WTC11 (cell line): ENCODE measurements around the gene TESK2.

Experiments used
- GTF2I ChIP-seq: fragments of 250-450 bp; sonication (Bioruptor Pico); conservative IDR thresholded peaks from 2 replicates; pipeline ENCODE4 v1.4.0; 2021; ENCODE audit warnings: mild to moderate bottlenecking
- JUN ChIP-seq: sonication (generic); formaldehyde crosslinking; IDR thresholded peaks from 2 replicates; pipeline ENCODE4 v1.8.0; 2023; ENCODE audit warnings: mild to moderate bottlenecking, missing genetic modification reagents
- NFYB ChIP-seq: sonication (generic); formaldehyde crosslinking; conservative IDR thresholded peaks from 2 replicates; pipeline ENCODE4 v1.8.0; 2022; ENCODE audit warnings: low read depth, missing genetic modification reagents
- NR2C2 ChIP-seq: sonication (generic); formaldehyde crosslinking; IDR thresholded peaks from 2 replicates; pipeline ENCODE4 v1.8.0; 2022; ENCODE audit warnings: mild to moderate bottlenecking, missing genetic modification reagents
- SMAD4 ChIP-seq: sonication (generic); formaldehyde crosslinking; IDR thresholded peaks from 2 replicates; pipeline ENCODE4 v1.8.0; 2022; ENCODE audit warnings: mild to moderate bottlenecking, missing genetic modification reagents
- SP1 ChIP-seq: sonication (generic); formaldehyde crosslinking; conservative IDR thresholded peaks from 2 replicates; pipeline ENCODE4 v1.8.1; 2022; ENCODE audit warnings: missing genetic modification reagents
- ZNF317 ChIP-seq: sonication (generic); formaldehyde crosslinking; IDR thresholded peaks from 2 replicates; pipeline ENCODE4 v1.8.1; 2023; ENCODE audit warnings: low read depth, mild to moderate bottlenecking, moderate library complexity, missing genetic modification reagents, borderline replicate concordance
- ZNF416 ChIP-seq: fragments of 250-450 bp; sonication (Bioruptor Pico); IDR thresholded peaks from 2 replicates; pipeline ENCODE4 v1.9.0; 2021; ENCODE audit warnings: mild to moderate bottlenecking, inconsistent platforms
- TF ChIP-seq, protein P1 (sequence below): fragments of 200-600 bp; IDR thresholded peaks from 2 replicates; pipeline ENCODE4 v1.8.0; 2022; ENCODE audit warnings: antibody characterized with exemption
- TF ChIP-seq, protein P2 (sequence below): sonication (generic); formaldehyde crosslinking; IDR thresholded peaks from 2 replicates; pipeline ENCODE4 v1.8.0; 2023; ENCODE audit warnings: mild to moderate bottlenecking, missing genetic modification reagents
- TF ChIP-seq, protein P3 (sequence below): sonication (generic); formaldehyde crosslinking; IDR thresholded peaks from 2 replicates; pipeline ENCODE4 v1.8.0; 2022; ENCODE audit warnings: mild to moderate bottlenecking, missing genetic modification reagents
- TF ChIP-seq, protein P4 (sequence below): sonication (generic); formaldehyde crosslinking; IDR thresholded peaks from 2 replicates; pipeline ENCODE4 v1.8.1; 2023; ENCODE audit warnings: mild to moderate bottlenecking, moderate library complexity, missing genetic modification reagents
- TF ChIP-seq, protein P5 (sequence below): sonication (generic); formaldehyde crosslinking; IDR thresholded peaks from 2 replicates; pipeline ENCODE4 v1.8.0; 2022; ENCODE audit warnings: mild to moderate bottlenecking, missing genetic modification reagents

DNA sequence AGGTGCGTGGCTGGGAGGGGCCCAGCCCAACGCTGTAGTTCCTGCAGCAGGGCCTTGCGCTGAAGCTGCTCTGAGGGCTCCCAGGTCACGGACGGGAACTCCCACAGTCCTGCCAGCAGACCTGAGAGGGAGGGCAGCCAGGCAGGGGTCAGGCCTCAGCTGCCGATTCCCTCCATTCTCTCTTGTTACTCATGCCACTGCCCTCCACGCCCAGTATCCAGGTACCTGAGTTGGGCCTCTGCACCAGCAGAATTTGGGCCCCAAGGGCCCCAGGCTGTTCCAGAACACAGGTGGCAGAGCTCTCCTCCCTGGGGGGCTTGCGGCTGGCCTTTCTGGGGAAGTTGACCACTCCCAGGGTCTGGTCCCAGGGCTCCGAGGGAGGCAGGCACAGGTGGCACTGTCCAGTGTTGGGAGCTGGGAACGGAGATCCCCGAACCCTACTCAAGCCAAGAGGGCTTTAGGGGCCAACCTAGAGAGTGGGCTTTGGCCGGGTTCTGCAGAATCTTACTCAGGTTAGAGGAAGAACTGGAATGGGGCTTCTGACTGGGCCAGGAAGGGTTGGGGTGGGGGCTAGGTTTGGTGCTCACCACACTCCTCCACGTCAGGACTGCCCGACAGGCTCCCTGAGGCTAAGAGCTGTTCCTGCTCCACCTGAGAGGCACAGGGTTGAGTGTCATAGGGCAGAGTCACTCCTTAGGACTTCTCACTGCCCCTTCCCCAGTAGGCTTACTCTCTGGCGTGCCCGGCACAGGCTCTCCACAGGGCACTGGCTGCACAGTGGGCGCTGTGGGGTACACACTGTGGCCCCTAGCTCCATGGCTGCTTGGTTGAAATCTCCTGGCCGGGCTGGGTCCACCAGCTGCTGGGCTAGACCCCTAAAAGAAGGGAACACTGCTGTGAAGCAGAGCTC is 159.3 kb downstream of the TESK2 start:
- no peak for TF ChIP-seq ZNF416 (CRISPR knock-in tag)
- TF ChIP-seq, protein P1, sequence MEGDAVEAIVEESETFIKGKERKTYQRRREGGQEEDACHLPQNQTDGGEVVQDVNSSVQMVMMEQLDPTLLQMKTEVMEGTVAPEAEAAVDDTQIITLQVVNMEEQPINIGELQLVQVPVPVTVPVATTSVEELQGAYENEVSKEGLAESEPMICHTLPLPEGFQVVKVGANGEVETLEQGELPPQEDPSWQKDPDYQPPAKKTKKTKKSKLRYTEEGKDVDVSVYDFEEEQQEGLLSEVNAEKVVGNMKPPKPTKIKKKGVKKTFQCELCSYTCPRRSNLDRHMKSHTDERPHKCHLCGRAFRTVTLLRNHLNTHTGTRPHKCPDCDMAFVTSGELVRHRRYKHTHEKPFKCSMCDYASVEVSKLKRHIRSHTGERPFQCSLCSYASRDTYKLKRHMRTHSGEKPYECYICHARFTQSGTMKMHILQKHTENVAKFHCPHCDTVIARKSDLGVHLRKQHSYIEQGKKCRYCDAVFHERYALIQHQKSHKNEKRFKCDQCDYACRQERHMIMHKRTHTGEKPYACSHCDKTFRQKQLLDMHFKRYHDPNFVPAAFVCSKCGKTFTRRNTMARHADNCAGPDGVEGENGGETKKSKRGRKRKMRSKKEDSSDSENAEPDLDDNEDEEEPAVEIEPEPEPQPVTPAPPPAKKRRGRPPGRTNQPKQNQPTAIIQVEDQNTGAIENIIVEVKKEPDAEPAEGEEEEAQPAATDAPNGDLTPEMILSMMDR: no peak
- TF ChIP-seq NR2C2 (CRISPR knock-in tag): no peak
- no peak for TF ChIP-seq JUN (CRISPR knock-in tag)
- TF ChIP-seq NFYB (CRISPR knock-in tag): no peak
- TF ChIP-seq, protein P2, sequence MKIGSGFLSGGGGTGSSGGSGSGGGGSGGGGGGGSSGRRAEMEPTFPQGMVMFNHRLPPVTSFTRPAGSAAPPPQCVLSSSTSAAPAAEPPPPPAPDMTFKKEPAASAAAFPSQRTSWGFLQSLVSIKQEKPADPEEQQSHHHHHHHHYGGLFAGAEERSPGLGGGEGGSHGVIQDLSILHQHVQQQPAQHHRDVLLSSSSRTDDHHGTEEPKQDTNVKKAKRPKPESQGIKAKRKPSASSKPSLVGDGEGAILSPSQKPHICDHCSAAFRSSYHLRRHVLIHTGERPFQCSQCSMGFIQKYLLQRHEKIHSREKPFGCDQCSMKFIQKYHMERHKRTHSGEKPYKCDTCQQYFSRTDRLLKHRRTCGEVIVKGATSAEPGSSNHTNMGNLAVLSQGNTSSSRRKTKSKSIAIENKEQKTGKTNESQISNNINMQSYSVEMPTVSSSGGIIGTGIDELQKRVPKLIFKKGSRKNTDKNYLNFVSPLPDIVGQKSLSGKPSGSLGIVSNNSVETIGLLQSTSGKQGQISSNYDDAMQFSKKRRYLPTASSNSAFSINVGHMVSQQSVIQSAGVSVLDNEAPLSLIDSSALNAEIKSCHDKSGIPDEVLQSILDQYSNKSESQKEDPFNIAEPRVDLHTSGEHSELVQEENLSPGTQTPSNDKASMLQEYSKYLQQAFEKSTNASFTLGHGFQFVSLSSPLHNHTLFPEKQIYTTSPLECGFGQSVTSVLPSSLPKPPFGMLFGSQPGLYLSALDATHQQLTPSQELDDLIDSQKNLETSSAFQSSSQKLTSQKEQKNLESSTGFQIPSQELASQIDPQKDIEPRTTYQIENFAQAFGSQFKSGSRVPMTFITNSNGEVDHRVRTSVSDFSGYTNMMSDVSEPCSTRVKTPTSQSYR (CRISPR knock-in tag): no peak
- no peak for TF ChIP-seq SMAD4 (CRISPR knock-in tag)
- TF ChIP-seq, protein P3, sequence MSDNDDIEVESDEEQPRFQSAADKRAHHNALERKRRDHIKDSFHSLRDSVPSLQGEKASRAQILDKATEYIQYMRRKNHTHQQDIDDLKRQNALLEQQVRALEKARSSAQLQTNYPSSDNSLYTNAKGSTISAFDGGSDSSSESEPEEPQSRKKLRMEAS (CRISPR knock-in tag): no peak
- TF ChIP-seq, protein P4, sequence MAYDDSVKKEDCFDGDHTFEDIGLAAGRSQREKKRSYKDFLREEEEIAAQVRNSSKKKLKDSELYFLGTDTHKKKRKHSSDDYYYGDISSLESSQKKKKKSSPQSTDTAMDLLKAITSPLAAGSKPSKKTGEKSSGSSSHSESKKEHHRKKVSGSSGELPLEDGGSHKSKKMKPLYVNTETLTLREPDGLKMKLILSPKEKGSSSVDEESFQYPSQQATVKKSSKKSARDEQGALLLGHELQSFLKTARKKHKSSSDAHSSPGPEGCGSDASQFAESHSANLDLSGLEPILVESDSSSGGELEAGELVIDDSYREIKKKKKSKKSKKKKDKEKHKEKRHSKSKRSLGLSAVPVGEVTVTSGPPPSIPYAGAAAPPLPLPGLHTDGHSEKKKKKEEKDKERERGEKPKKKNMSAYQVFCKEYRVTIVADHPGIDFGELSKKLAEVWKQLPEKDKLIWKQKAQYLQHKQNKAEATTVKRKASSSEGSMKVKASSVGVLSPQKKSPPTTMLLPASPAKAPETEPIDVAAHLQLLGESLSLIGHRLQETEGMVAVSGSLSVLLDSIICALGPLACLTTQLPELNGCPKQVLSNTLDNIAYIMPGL (CRISPR knock-in tag): no peak
- TF ChIP-seq GTF2I: no peak
- no peak for TF ChIP-seq SP1
- no peak for TF ChIP-seq ZNF317 (CRISPR knock-in tag)
- TF ChIP-seq, protein P5, sequence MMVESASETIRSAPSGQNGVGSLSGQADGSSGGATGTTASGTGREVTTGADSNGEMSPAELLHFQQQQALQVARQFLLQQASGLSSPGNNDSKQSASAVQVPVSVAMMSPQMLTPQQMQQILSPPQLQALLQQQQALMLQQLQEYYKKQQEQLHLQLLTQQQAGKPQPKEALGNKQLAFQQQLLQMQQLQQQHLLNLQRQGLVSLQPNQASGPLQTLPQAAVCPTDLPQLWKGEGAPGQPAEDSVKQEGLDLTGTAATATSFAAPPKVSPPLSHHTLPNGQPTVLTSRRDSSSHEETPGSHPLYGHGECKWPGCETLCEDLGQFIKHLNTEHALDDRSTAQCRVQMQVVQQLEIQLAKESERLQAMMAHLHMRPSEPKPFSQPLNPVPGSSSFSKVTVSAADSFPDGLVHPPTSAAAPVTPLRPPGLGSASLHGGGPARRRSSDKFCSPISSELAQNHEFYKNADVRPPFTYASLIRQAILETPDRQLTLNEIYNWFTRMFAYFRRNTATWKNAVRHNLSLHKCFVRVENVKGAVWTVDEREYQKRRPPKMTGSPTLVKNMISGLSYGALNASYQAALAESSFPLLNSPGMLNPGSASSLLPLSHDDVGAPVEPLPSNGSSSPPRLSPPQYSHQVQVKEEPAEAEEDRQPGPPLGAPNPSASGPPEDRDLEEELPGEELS (CRISPR knock-in tag): no peak
